H1 (cell line): ENCODE results near the gene SENP1. TPM values are rescaled to one million over a fixed set of nuclear protein-coding genes. Genes with fewer than 3 reads are reported as not detected.

Experiments
- CREB1 ChIP-seq: IDR thresholded peaks from 2 replicates; pipeline ENCODE4 v1.6.1; 2012; ENCODE audit warnings: inconsistent platforms
- CTBP2 ChIP-seq: IDR thresholded peaks from 2 replicates; pipeline ENCODE4 v1.7.0; 2011; ENCODE audit warnings: borderline replicate concordance, mild to moderate bottlenecking, moderate library complexity, mixed read lengths, low read length; ENCODE audit not compliant: insufficient read depth, insufficient read length
- JUN ChIP-seq: IDR thresholded peaks from 2 replicates; pipeline ENCODE4 v1.6.1; 2011; ENCODE audit warnings: low read depth, mild to moderate bottlenecking, improper control_type of control experiment, low read length
- KDM4A ChIP-seq: IDR thresholded peaks from one replicate; pipeline ENCODE4 v1.7.1; 2012; ENCODE audit warnings: low read depth, mild to moderate bottlenecking, moderate library complexity, low read length, inconsistent platforms; ENCODE audit not compliant: severe bottlenecking
- RFX5 ChIP-seq: IDR thresholded peaks from 2 replicates; pipeline ENCODE4 v1.6.1; 2011; ENCODE audit warnings: low read depth, low read length, improper control_type of control experiment, borderline replicate concordance
- RXRA ChIP-seq: IDR thresholded peaks from 2 replicates; pipeline ENCODE4 v1.6.1; 2011; ENCODE audit warnings: low read depth, mild to moderate bottlenecking, low read length, moderate library complexity; ENCODE audit not compliant: insufficient read depth
- ZNF274 ChIP-seq: IDR thresholded peaks from 2 replicates; pipeline ENCODE4 v1.7.0; 2012; ENCODE audit warnings: low read length, borderline replicate concordance; ENCODE audit errors: extremely low read depth
- polyA plus RNA-seq, 7 experiments: library from polyadenylated mRNA; depleted of rRNA in 3 of 7; stranded (reverse) in 5 of 7; unstranded in 2 of 7; fragments of >200 nt in 5 of 7; fragments of 200-250 nt in 2 of 7; gene quantifications; 1 replicate in 5 of 7; 2 replicates in 1 of 7; 4 replicates in 1 of 7; pipeline versions ENCODE4 v1.2.1 to v1.2.3, GENCODE V29; 2011 to 2013; ENCODE audit warnings: missing spikeins in 2 of 7, mixed read lengths in 2 of 7
- total RNA-seq: library from RNA; stranded (reverse); fragmentation: NEBNext Ultra II Directional; extraction: Animal tissue kit (Norgen Biotek cat#: 25700); gene quantifications from 2 replicates; pipeline ENCODE4 v1.2.1, GENCODE V29; 2021
- TF ChIP-seq, protein P1 (sequence below): IDR thresholded peaks from 2 replicates; pipeline ENCODE4 v1.6.1; 2011; ENCODE audit warnings: low read depth, mild to moderate bottlenecking, low read length; ENCODE audit not compliant: insufficient read depth
- TF ChIP-seq, protein P2 (sequence below): IDR thresholded peaks from 2 replicates; pipeline ENCODE4 v1.6.1; 2012; ENCODE audit warnings: low read length, inconsistent platforms

Gene SENP1
- total and polyA plus RNA-seq, 2 of the 8 experiments (the other 6 are each of a cell fraction or from before 2014, with no cell fraction given) = 14.2 to 31.5 TPM

- TF ChIP-seq, protein P1, sequence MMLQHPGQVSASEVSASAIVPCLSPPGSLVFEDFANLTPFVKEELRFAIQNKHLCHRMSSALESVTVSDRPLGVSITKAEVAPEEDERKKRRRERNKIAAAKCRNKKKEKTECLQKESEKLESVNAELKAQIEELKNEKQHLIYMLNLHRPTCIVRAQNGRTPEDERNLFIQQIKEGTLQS = no peak
- TF ChIP-seq ZNF274 (no peak), KDM4A (no peak), RFX5 (no peak), RXRA (no peak), JUN (no peak), CTBP2 (no peak), CREB1 (no peak)
- TF ChIP-seq, protein P2, sequence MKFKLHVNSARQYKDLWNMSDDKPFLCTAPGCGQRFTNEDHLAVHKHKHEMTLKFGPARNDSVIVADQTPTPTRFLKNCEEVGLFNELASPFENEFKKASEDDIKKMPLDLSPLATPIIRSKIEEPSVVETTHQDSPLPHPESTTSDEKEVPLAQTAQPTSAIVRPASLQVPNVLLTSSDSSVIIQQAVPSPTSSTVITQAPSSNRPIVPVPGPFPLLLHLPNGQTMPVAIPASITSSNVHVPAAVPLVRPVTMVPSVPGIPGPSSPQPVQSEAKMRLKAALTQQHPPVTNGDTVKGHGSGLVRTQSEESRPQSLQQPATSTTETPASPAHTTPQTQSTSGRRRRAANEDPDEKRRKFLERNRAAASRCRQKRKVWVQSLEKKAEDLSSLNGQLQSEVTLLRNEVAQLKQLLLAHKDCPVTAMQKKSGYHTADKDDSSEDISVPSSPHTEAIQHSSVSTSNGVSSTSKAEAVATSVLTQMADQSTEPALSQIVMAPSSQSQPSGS = no peak
Observed at GRCh38 chr12:48145981-48146380, 40.1 kb upstream of the SENP1 start (continued).
